Daoy (cell line): Measurements from ENCODE around the gene RANBP10. TPM values are rescaled to one million over a fixed set of nuclear protein-coding genes. Genes with fewer than 3 reads are reported as not detected.

Experiments
- DNase-seq: peaks from one replicate; pipeline ENCODE4 v3.0.0-alpha.2; 2015; ENCODE audit warnings: low read depth
- total RNA-seq: library from RNA; depleted of rRNA; stranded (reverse); fragments of >200 nt; shearing (Covaris generic); gene quantifications from 2 replicates; pipeline ENCODE4 v1.2.3, GENCODE V29; 2014; rRNA removed

The RANBP10 gene
- total RNA-seq, 1 experiment from 2014 or later: 3.7 TPM

- no peak for DNase-seq
Observed at GRCh38 chr16:67675999-67676398, 130.4 kb downstream of the RANBP10 start.

DNA sequence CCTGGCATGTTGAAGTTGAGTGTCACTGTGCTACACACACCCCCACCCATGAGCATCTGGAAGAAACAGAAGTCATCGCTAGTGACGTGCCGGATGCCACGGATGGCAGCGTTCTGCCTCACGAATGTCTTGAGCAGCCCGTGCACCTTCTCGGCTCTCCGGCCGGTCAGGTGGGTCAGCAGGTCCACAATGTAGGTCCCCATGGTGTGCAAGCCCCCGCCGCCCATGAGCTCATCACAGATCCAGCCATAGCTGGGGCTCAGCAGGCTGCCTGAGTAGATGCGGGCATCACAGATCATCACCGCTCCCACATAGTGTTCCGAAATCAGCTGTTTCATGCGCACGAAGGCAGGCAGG is 130.8 kb downstream of the RANBP10 start:
- no peak for DNase-seq

DNA sequence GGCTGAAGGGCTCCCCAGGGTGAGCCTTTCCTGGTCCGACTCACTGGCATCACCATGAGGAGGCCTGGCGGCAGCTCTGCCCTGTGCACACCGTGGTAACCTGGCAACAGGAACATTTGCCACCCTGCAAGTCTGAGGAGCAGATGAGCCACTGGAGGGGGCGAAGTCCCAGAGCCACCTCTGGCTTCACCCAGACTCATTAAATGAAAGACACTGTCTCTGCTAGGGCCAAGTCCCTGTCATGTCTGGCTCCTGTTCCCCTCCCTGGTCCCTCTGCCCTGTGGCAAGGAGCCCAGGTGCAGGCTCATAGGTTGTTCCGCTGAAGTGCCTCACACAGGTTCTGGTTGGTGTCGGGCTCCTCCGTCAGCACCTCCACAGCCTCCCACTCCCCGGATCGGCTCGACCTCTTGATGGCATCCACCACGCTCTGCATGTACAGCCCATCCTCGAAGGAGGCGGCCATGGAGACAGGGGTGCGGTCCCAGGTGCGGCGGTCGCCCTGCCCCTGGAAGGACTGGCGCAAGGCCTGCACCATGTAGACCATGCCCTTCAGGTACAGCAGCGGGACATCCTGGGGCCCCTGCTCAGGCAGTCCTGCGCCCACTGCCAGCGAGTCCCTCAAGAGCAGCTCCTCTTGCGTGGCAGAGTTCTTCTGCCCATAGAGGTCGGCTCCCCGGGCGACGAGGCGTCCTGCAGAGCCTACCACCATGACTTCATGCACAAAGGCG is 131.3 kb downstream of the RANBP10 start:
- DNase-seq: no peak

DNA sequence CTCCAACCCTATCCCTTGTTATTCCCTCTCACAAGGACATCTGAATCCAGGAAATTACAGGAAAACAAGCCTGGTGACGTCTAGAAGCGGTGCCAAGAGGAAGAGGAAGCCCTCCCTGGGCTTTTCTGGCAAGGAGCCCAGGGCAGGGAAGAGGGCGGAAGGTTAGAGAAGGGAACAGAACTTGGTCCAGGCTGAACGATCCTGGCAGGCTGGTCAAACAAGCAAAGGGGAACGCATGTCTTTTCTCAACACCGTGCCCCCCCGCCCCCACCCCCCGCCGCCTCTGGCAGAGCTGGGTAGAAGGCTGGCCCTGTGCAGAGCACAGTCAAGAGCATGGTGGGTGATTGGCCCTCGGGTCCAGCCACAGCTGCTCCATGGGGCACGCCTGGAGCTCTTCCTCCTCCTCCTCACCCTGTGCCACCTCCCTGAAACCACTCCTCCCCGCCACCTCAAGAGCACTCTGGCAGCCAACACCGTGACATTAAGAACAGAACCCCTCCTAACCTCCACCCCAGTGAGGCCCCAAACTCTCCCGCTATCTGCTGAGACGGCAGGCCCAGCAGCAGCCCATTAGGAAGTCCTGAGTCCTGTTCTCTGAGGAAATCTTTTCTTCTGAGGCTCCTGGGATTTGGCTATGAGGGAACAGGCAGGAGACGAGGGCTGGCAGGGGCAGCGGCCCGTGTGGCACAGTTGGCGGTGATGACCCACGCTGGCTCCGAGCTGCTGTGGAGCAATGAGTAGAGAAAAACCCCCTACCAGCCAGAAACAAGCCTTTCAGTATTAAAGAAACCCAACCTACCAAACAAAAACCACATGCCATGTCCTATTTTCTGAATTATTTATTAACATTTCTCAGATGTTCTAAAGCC is 132.4 kb downstream of the RANBP10 start:
- DNase-seq: peak; percentile 52

Other genes with a start within 250 kb of the RANBP10 start
- gene CTCF, start 244.0 kb downstream of the RANBP10 start, total RNA-seq: 25.9 and 30.8 TPM in 2 replicates
- gene CARMIL2, start 161.4 kb downstream of the RANBP10 start, total RNA-seq: 1.1 and 1.7 TPM in 2 replicates
- gene ACD, start 146.3 kb downstream of the RANBP10 start, total RNA-seq: 31.6 and 39.9 TPM in 2 replicates
- gene PARD6A, start 145.6 kb downstream of the RANBP10 start, total RNA-seq: 0.71 and 1.0 TPM in 2 replicates
- 12.7 and 19.9 TPM in 2 replicates for gene ENKD1, start 139.8 kb downstream of the RANBP10 start, total RNA-seq
- gene C16orf86, start 139.7 kb downstream of the RANBP10 start, total RNA-seq: not detected in 2 replicates
- 16.5 and 18.8 TPM in 2 replicates for gene GFOD2, start 87.2 kb downstream of the RANBP10 start, total RNA-seq
- 0.11 and 1.1 TPM in 2 replicates for gene TSNAXIP1, start 329 bp upstream of the RANBP10 start, total RNA-seq
- gene THAP11, start 35.8 kb upstream of the RANBP10 start, total RNA-seq: 41.5 and 50.6 TPM in 2 replicates
- 42.9 and 48.7 TPM in 2 replicates for gene NUTF2, start 40.4 kb upstream of the RANBP10 start, total RNA-seq
- 26.8 and 33.8 TPM in 2 replicates for gene CENPT, start 41.1 kb upstream of the RANBP10 start, total RNA-seq
- 43.3 and 47.8 TPM in 2 replicates for gene EDC4, start 66.5 kb upstream of the RANBP10 start, total RNA-seq
- gene NRN1L, start 78.3 kb upstream of the RANBP10 start, total RNA-seq: not detected in 2 replicates
- gene PSKH1, start 86.7 kb upstream of the RANBP10 start, total RNA-seq: 1.5 and 2.3 TPM in 2 replicates
- gene CTRL, start 125.3 kb upstream of the RANBP10 start, total RNA-seq: 0.74 and 1.6 TPM in 2 replicates
- gene PSMB10, start 130.3 kb upstream of the RANBP10 start, total RNA-seq: 58.1 and 72.7 TPM in 2 replicates
- 0.77 and 0.97 TPM in 2 replicates for gene LCAT, start 137.6 kb upstream of the RANBP10 start, total RNA-seq
- gene SLC12A4, start 162.1 kb upstream of the RANBP10 start, total RNA-seq: 7.0 and 13.5 TPM in 2 replicates
- gene DPEP3, start 173.9 kb upstream of the RANBP10 start, total RNA-seq: not detected in 2 replicates
- not detected in 2 replicates for gene DPEP2, start 192.9 kb upstream of the RANBP10 start, total RNA-seq
- gene DPEP2NB, start 209.4 kb upstream of the RANBP10 start, total RNA-seq: not detected in 2 replicates
- 7.1 and 8.6 TPM in 2 replicates for gene DDX28, start 216.7 kb upstream of the RANBP10 start, total RNA-seq
- gene DUS2, start 216.7 kb upstream of the RANBP10 start, total RNA-seq: 15.9 and 19.8 TPM in 2 replicates